WTC11 (cell line): ENCODE results near the gene SLC7A10. TPM values are rescaled to one million over a fixed set of nuclear protein-coding genes. Genes with fewer than 3 reads are reported as not detected.

Experiments used
- ATAC-seq: fragments of 200-7000 bp; cut with Tn5 transposase; 2 replicates; pipeline ENCODE4 v1.10.0; 2021; ENCODE audit warnings: mild to moderate bottlenecking, moderate library complexity
- CTCF ChIA-PET: fragments of 300-600 bp; sonication (Branson Sonifier 250); formaldehyde crosslinking; loops from one replicate; lab custom pipeline; 2021; ENCODE audit warnings: antibody characterized with exemption; lab: Charles Lee
- POLR2A ChIA-PET: fragments of 350-600 bp; sonication (Branson Sonifier 250); formaldehyde crosslinking; loops from one replicate; lab custom pipeline; 2021; ENCODE audit warnings: antibody characterized with exemption; lab: Charles Lee
- DNase-seq: peaks from one replicate; pipeline ENCODE4 v3.0.0; 2021; ENCODE audit warnings: low spot score
- H3K27ac Mint-ChIP-seq: 2 replicates; pipeline ENCODE4 v1.8.0; 2021; ENCODE audit warnings: mixed read lengths
- H3K27me3 Mint-ChIP-seq: 2 replicates; pipeline ENCODE4 v1.8.0; 2021; ENCODE audit warnings: low read depth, mild to moderate bottlenecking, moderate library complexity, mixed read lengths
- H3K36me3 Mint-ChIP-seq: 2 replicates; pipeline ENCODE4 v1.8.0; 2021; ENCODE audit warnings: mixed read lengths
- H3K4me1 Mint-ChIP-seq: 2 replicates; pipeline ENCODE4 v1.8.0; 2022; ENCODE audit warnings: mixed read lengths
- H3K4me3 Mint-ChIP-seq: 2 replicates; pipeline ENCODE4 v1.8.0; 2021; ENCODE audit warnings: mild to moderate bottlenecking, moderate library complexity, mixed read lengths
- H3K9me3 Mint-ChIP-seq: 2 replicates; pipeline ENCODE4 v1.8.0; 2021; ENCODE audit warnings: mixed read lengths
- AR ChIP-seq: fragments of 250-450 bp; sonication (Bioruptor Pico); IDR thresholded peaks from 2 replicates; pipeline ENCODE4 v1.9.0; 2021; ENCODE audit warnings: mild to moderate bottlenecking
- ETV6 ChIP-seq: sonication (generic); formaldehyde crosslinking; IDR thresholded peaks from 2 replicates; pipeline ENCODE4 v1.8.1; 2022; ENCODE audit warnings: mild to moderate bottlenecking, missing genetic modification reagents
- GRHL2 ChIP-seq: fragments of 250-450 bp; sonication (Bioruptor Pico); IDR thresholded peaks from 2 replicates; pipeline ENCODE4 v1.8.0; 2022; ENCODE audit warnings: mild to moderate bottlenecking, moderate library complexity; ENCODE audit not compliant: insufficient replicate concordance, severe bottlenecking
- IRF1 ChIP-seq: sonication (generic); formaldehyde crosslinking; IDR thresholded peaks from 2 replicates; pipeline ENCODE4 v1.8.0; 2023; ENCODE audit warnings: missing genetic modification reagents
- IRF2 ChIP-seq: sonication (generic); formaldehyde crosslinking; IDR thresholded peaks from 2 replicates; pipeline ENCODE4 v1.8.0; 2022; ENCODE audit warnings: low read depth, missing genetic modification reagents, borderline replicate concordance
- JUN ChIP-seq: sonication (generic); formaldehyde crosslinking; IDR thresholded peaks from 2 replicates; pipeline ENCODE4 v1.8.0; 2023; ENCODE audit warnings: mild to moderate bottlenecking, missing genetic modification reagents
- MLX ChIP-seq: sonication (generic); formaldehyde crosslinking; IDR thresholded peaks from 2 replicates; pipeline ENCODE4 v1.8.1; 2023; ENCODE audit warnings: mild to moderate bottlenecking, missing genetic modification reagents, moderate library complexity
- MXD4 ChIP-seq: fragments of 250-450 bp; sonication (Bioruptor Pico); IDR thresholded peaks from 2 replicates; pipeline ENCODE4 v1.8.0; 2021; ENCODE audit warnings: mild to moderate bottlenecking, moderate library complexity, borderline replicate concordance
- NFATC4 ChIP-seq: fragments of 250-450 bp; sonication (Bioruptor Pico); IDR thresholded peaks from 2 replicates; pipeline ENCODE4 v1.9.0; 2021; ENCODE audit warnings: mild to moderate bottlenecking
- NFYB ChIP-seq: sonication (generic); formaldehyde crosslinking; conservative IDR thresholded peaks from 2 replicates; pipeline ENCODE4 v1.8.0; 2022; ENCODE audit warnings: low read depth, missing genetic modification reagents
- PRRX2 ChIP-seq: fragments of 250-450 bp; sonication (Bioruptor Pico); IDR thresholded peaks from 2 replicates; pipeline ENCODE4 v1.8.0; 2021; ENCODE audit warnings: mild to moderate bottlenecking
- SMAD3 ChIP-seq: sonication (generic); formaldehyde crosslinking; IDR thresholded peaks from 2 replicates; pipeline ENCODE4 v1.8.0; 2022; ENCODE audit warnings: missing genetic modification reagents, mild to moderate bottlenecking, borderline replicate concordance
- SOX15 ChIP-seq: fragments of 250-450 bp; sonication (Bioruptor Pico); IDR thresholded peaks from 2 replicates; pipeline ENCODE4 v1.9.0; 2021; ENCODE audit warnings: mild to moderate bottlenecking
- TCF7 ChIP-seq: sonication (generic); formaldehyde crosslinking; IDR thresholded peaks from 2 replicates; pipeline ENCODE4 v1.8.0; 2022; ENCODE audit warnings: mild to moderate bottlenecking, low read depth, missing genetic modification reagents, moderate library complexity
- USF1 ChIP-seq: sonication (generic); formaldehyde crosslinking; IDR thresholded peaks from 2 replicates; pipeline ENCODE4 v1.8.0; 2022; ENCODE audit warnings: mild to moderate bottlenecking, missing genetic modification reagents
- ZBTB21 ChIP-seq: sonication (generic); formaldehyde crosslinking; IDR thresholded peaks from 2 replicates; pipeline ENCODE4 v1.8.1; 2023; ENCODE audit warnings: mild to moderate bottlenecking, missing genetic modification reagents, borderline replicate concordance
- total RNA-seq: library from RNA; stranded (reverse); gene quantifications from 3 replicates; pipeline ENCODE4 v1.2.3, GENCODE V29; 2021
- TF ChIP-seq, protein P1 (sequence below): sonication (generic); formaldehyde crosslinking; IDR thresholded peaks from 2 replicates; pipeline ENCODE4 v1.8.1; 2022; ENCODE audit warnings: low read depth, mild to moderate bottlenecking, moderate library complexity, missing genetic modification reagents, borderline replicate concordance
- TF ChIP-seq, protein P2 (sequence below): sonication (generic); formaldehyde crosslinking; IDR thresholded peaks from 2 replicates; pipeline ENCODE4 v1.8.1; 2023; ENCODE audit warnings: mild to moderate bottlenecking, moderate library complexity, missing genetic modification reagents
- TF ChIP-seq, protein P3 (sequence below): sonication (generic); formaldehyde crosslinking; IDR thresholded peaks from 2 replicates; pipeline ENCODE4 v1.8.0; 2022; ENCODE audit warnings: mild to moderate bottlenecking, missing genetic modification reagents
- TF ChIP-seq, protein P4 (sequence below): sonication (generic); formaldehyde crosslinking; IDR thresholded peaks from 2 replicates; pipeline ENCODE4 v1.8.0; 2023; ENCODE audit warnings: mild to moderate bottlenecking, missing genetic modification reagents

The SLC7A10 gene
- total RNA-seq, 1 experiment from 2014 or later, result 4.2 TPM

DNA sequence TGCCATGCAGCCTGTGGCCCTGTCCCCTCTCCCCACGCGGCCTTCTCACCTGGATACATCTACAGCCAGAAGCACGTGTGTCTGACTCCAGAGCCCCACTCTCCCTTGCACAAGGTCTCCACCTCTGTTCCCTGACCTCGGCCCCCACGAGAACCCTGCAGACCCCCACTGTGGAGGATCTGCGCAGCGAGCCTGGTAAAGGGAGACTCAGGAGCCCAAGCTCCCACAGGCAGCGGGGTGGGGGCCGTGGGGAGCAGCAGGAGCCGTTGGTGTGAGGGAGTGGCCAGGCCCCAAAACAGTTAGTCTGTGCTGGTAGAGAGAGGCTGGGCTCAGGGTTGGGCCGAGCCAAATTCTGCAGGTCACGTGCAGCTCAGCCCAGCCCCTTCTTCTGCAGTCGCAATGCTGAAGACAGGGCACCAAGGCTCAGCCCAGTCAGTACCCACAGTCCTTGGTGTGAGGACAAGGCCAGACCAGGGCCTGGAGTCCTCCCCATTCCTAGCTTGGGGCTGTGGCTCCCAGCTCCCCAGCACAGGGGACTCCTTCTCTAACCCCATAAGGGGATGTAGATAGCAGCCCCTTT is 28.7 kb upstream of the SLC7A10 start:
- H3K4me3 Mint-ChIP-seq, result no peak overlapping the region
- CTCF ChIA-PET, result interaction anchor here (0.8 to 2.2 kb wide), 3 partner anchors 19 to 514 kb away, joined by 3 to 7 read pairs (median 3); no protein-coding TSS in a partner anchor
- H3K9me3 Mint-ChIP-seq, result peaks cover 10% of the 10 kb centered on the region; the same call in 1 of the 2 replicates
- H3K36me3 Mint-ChIP-seq, result peaks cover 3% of the 10 kb centered on the region; the same call in 1 of the 2 replicates
- no peak for TF ChIP-seq MXD4 (CRISPR knock-in tag)
- no peak for TF ChIP-seq IRF2 (CRISPR knock-in tag)
- TF ChIP-seq TCF7 (CRISPR knock-in tag), result no peak
- TF ChIP-seq ZBTB21 (CRISPR knock-in tag), result no peak
- TF ChIP-seq JUN (CRISPR knock-in tag), result no peak
- no peak for TF ChIP-seq SOX15 (CRISPR knock-in tag)
- TF ChIP-seq, protein P1, sequence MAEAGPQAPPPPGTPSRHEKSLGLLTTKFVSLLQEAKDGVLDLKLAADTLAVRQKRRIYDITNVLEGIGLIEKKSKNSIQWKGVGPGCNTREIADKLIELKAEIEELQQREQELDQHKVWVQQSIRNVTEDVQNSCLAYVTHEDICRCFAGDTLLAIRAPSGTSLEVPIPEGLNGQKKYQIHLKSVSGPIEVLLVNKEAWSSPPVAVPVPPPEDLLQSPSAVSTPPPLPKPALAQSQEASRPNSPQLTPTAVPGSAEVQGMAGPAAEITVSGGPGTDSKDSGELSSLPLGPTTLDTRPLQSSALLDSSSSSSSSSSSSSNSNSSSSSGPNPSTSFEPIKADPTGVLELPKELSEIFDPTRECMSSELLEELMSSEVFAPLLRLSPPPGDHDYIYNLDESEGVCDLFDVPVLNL (CRISPR knock-in tag), result no peak
- no peak for TF ChIP-seq NFYB (CRISPR knock-in tag)
- TF ChIP-seq PRRX2 (CRISPR knock-in tag), result no peak
- no peak for TF ChIP-seq USF1 (CRISPR knock-in tag)
- no peak for TF ChIP-seq SMAD3 (CRISPR knock-in tag)
- TF ChIP-seq, protein P2, sequence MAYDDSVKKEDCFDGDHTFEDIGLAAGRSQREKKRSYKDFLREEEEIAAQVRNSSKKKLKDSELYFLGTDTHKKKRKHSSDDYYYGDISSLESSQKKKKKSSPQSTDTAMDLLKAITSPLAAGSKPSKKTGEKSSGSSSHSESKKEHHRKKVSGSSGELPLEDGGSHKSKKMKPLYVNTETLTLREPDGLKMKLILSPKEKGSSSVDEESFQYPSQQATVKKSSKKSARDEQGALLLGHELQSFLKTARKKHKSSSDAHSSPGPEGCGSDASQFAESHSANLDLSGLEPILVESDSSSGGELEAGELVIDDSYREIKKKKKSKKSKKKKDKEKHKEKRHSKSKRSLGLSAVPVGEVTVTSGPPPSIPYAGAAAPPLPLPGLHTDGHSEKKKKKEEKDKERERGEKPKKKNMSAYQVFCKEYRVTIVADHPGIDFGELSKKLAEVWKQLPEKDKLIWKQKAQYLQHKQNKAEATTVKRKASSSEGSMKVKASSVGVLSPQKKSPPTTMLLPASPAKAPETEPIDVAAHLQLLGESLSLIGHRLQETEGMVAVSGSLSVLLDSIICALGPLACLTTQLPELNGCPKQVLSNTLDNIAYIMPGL (CRISPR knock-in tag), result no peak
- TF ChIP-seq ETV6 (CRISPR knock-in tag), result no peak
- no peak for TF ChIP-seq AR (CRISPR knock-in tag)
- TF ChIP-seq NFATC4 (CRISPR knock-in tag), result no peak
- TF ChIP-seq IRF1, result no peak
- TF ChIP-seq, all 79 proteins: peak for 0
- POLR2A ChIA-PET, result no interaction called here
- no peak overlapping the region for H3K27ac Mint-ChIP-seq
- ATAC-seq (no peak), DNase-seq (no peak)
- H3K27me3 Mint-ChIP-seq, result peaks cover 3% of the 10 kb centered on the region; the same call in 1 of the 2 replicates
- H3K4me1 Mint-ChIP-seq, result 0 out of 2 replicates have a peak, but pooled peaks cover 3% of the 10 kb centered on the region

- Mint-ChIP-seq H3K4me1 (0 out of 2 replicates have a peak, but pooled peaks cover 3% of the 10 kb centered on the region), H3K27ac (no peak overlapping the region), H3K4me3 (no peak overlapping the region), H3K27me3 (no peaks in the 10 kb centered on the region), H3K36me3 (peaks cover 3% of the 10 kb centered on the region; the same call in 1 of the 2 replicates), H3K9me3 (peaks cover 4% of the 10 kb centered on the region; the same call in 1 of the 2 replicates)
- no peak for DNase-seq
- POLR2A ChIA-PET, result no interaction called here
- CTCF ChIA-PET, result interaction anchor here (1.4 to 2.2 kb wide), 2 partner anchors 18 to 515 kb away, joined by 3 to 7 read pairs; no protein-coding TSS in a partner anchor
- no peak for ATAC-seq
- TF ChIP-seq GRHL2 (CRISPR knock-in tag) (no peak), SOX15 (CRISPR knock-in tag) (no peak), MLX (CRISPR knock-in tag) (no peak), IRF2 (CRISPR knock-in tag) (no peak)
- TF ChIP-seq, protein P3, sequence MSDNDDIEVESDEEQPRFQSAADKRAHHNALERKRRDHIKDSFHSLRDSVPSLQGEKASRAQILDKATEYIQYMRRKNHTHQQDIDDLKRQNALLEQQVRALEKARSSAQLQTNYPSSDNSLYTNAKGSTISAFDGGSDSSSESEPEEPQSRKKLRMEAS (CRISPR knock-in tag), result no peak
- TF ChIP-seq, protein P4, sequence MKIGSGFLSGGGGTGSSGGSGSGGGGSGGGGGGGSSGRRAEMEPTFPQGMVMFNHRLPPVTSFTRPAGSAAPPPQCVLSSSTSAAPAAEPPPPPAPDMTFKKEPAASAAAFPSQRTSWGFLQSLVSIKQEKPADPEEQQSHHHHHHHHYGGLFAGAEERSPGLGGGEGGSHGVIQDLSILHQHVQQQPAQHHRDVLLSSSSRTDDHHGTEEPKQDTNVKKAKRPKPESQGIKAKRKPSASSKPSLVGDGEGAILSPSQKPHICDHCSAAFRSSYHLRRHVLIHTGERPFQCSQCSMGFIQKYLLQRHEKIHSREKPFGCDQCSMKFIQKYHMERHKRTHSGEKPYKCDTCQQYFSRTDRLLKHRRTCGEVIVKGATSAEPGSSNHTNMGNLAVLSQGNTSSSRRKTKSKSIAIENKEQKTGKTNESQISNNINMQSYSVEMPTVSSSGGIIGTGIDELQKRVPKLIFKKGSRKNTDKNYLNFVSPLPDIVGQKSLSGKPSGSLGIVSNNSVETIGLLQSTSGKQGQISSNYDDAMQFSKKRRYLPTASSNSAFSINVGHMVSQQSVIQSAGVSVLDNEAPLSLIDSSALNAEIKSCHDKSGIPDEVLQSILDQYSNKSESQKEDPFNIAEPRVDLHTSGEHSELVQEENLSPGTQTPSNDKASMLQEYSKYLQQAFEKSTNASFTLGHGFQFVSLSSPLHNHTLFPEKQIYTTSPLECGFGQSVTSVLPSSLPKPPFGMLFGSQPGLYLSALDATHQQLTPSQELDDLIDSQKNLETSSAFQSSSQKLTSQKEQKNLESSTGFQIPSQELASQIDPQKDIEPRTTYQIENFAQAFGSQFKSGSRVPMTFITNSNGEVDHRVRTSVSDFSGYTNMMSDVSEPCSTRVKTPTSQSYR, result no peak
Observed at GRCh38 chr19:33252971-33253370, 27.3 kb upstream of the SLC7A10 start.
